HTR-8/SVneo (cell line): Measurements from ENCODE around the gene PDE4B.

Experiments
- DNase-seq: peaks from one replicate; pipeline ENCODE4 v3.0.0; 2011; ENCODE audit warnings: low spot score, mixed read lengths; ENCODE audit not compliant: insufficient read length
- FAIRE-seq: peaks from 2 replicates; lab custom pipeline; 2011; peaks lifted over from hg19 to GRCh38; lab: Jason Lieb, UNC

Gene PDE4B

DNA sequence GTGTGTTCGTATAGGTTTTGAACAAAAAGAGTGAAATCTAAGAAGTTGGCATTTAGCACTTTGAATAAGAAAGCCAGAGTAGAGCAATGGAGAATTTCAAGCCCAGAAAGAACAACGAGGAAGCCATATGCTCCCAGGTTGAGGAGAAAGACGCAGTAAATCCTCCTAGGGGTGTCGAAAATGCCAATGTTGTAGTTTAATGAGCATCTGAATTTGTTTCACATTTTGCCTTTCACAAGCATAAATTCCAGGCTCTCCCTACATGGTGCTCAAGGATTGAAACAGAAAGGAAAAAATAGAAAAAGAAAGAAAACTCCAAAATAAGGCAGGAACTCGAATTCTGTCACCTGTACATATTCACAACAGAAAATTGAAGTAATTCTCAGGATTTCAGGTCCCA lies 476.5 kb downstream of the PDE4B start:
- no peak for DNase-seq
- no peak for FAIRE-seq

- DNase-seq (no peak), FAIRE-seq (no peak)
These were observed 477.6 kb downstream of the PDE4B start for GRCh38 chr1:66270119-66270812.

- FAIRE-seq, result peak; percentile 72
- DNase-seq, result peak; percentile 71
These were observed 478.7 kb downstream of the PDE4B start for GRCh38 chr1:66271216-66271903.

DNA sequence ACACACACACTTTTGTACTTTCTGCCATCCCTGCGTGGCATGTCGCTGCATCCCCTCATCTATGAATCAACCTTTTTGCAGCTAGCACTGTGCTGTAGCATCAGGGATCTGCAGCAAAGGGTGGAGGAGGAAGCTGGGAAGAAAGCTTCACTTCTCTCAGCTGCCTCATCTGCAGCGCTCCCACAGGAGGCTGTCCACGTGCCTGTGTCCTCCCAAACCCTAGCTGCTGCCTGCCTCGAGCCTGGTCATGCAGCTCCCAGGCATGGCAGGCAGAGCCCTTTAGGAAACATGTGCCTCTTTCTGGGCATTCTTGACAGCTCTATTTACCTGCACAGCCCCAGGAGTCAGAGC lies 479.2 kb downstream of the PDE4B start:
- DNase-seq, result no peak
- peak; percentile 78 for FAIRE-seq

DNA sequence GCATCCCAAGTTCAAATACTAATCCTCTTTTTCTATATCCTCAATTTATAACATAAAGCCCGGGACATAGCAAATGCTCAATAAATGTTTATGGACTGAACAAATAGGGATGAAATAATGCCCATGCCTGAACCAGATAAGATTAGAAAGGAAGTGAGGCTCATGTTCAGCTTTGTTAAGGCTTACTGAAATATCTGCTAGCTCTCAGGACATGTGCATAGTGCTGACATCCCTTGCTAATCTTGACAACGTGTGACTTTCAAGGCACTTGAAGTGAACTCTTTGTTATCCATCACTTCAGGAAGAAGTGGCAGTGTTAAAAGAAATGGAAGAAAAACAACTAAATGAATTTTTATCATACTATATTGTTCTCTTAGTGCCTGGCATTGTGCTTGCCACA lies 481.0 kb downstream of the PDE4B start:
- FAIRE-seq (no peak), DNase-seq (no peak)

- DNase-seq, result no peak
- no peak for FAIRE-seq
These were observed 481.9 kb downstream of the PDE4B start for GRCh38 chr1:66274634-66275033.

GRCh38 chr1:66275083-66275482 lies 482.4 kb downstream of the PDE4B start:
- FAIRE-seq, result no peak
- DNase-seq, result no peak

- DNase-seq (no peak), FAIRE-seq (no peak)
These were observed 482.9 kb downstream of the PDE4B start for GRCh38 chr1:66275601-66276023.

DNA sequence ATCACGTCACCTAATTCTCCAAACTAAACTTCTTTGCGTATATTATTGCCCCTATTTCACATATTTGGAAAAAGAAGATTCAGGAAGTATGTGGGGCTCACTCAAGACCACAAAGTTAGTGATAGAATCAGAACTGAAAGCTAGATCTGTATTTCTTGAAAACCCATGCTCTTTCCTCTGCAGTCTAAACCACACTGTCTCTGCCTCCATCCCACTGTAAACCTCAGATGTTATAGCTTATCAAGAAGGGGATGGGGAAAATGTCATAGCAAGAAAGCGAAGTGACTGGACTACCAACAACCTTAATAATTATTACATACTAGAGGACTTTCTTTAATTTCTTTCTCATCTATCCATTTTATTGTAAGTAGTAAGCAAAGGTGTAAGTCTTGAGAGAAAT lies 483.5 kb downstream of the PDE4B start:
- DNase-seq (no peak), FAIRE-seq (no peak)

DNA sequence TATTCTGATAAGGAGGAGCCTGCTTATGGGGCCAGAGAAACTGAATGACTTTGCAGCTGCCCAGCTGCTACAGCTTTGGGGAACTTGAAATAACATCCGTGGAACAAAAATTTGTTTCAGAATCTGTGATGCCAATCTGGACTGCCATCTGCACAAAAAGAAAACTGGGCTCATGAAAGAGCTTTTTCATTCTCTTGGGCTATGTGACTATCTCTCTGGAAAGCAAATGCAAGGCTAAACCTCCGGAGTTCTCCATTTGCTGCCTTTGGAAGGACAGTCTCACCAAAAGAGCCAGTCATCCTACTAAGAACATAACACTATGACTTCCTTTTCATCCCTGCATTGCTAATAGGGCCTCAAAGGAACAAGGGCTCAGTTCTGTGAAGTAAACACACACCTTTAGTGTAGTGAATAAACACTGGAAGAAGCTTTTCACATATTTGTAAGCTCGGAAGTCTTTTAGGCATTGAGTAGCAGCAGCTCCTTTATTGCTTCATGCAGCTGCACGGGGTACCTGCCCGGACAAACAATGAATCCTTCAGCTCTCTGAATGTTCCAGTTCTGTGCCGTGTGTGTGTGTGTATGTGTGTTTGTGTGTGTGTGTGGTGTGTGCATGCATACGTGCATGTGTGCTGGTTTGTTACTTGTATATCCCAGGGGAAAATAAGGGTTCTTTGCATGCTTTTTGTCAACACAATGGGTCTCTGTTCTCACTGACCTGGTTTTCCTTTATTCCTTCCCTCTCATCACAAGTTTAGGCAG lies 485.7 kb downstream of the PDE4B start:
- FAIRE-seq, result no peak
- no peak for DNase-seq

DNA sequence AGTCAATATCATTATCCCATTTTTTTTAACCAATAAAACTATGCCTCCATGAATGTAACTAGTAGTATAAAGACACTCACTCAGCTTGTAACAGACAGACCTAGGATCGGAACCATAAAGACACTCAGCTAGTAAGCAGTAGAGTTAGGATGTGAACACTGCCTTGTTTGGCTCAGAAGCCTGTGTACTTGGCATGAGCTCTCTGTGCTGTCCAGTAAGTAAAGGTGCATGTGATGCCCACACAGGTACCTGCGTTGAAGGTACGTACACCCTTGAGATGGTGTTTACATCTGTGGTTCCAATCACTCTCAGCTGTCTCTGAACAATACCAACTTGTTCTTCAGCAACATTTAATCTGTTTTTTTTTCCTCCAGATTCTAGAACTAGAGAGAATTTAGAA lies 489.1 kb downstream of the PDE4B start:
- no peak for FAIRE-seq
- DNase-seq, result no peak

DNA sequence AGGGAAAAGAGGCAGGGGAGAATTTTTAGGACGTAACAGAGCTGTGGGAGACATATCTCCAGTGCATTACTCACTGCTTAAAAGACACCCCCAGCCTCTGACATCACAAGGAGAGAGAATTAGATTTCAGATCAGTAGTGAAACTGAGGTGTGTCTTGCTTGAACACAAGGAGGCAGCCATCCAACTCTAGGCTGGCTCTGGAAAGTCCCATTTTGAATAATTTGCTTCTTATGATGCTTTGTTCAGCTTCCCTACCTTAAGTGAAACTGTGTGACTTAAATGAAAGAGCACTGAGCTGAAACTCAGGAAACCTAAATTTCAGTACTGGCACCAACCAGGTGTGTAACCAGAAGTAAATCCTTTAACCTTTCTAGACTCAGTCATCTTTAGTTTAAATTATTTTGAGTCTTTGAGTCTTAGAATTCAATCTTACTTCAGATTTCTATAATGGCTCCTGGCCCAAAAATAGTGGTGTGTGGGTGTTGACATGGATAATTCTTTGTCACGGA lies 489.7 kb downstream of the PDE4B start:
- peak; percentile 14 for DNase-seq
- no peak for FAIRE-seq

DNA sequence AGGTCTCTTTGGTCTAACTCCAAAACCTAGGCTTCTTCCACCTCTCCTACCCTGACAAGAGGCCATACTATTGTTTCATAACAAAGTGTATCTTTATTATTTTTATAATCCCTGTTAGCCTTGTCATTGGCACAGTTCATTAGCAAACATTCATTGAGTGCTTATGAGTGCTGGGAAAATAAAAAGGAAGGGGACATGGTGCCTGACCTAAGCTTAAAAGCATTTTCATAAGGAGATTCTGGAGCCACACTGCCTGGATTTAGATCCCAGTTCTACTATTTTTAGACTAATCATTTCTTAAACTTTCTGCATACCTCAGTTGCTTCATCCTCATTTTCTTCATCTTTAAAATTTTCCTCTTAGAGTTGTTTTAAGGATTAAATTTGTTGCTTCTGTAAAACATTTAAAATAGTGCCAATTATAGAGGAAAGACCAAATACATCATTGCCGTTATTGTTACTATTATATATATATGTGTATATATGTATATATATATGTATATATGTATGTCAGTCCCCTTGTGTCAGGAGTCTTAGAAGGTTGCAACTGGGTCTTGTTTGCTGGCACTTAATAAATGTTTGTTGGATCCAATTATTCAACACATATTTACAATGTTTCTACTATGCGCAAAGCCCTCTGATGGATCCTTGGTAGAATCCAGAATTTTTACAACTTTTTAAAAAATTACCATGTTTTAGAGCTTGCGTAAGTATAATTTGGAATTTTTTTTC lies 490.4 kb downstream of the PDE4B start:
- DNase-seq (no peak), FAIRE-seq (no peak)

GRCh38 chr1:66283622-66284041 lies 490.9 kb downstream of the PDE4B start:
- FAIRE-seq, result no peak
- no peak for DNase-seq

DNA sequence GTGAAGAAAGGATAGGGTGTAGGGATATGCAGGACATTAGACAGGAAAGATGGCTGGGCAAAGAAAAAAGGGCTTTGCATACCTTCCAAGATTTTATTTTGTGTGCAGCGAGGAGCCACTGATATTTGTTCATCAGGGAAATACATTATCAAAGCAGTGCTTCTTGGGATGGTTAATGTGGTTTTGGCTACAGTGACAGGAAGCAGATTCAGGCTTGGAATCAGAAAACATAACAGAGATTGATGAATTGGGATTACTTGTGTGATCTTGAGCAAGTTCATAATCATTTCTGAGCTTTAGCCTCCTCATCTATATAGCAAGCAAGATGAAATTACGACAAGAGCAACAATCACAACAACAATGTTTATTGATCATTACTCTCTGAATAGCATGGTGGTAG lies 492.1 kb downstream of the PDE4B start:
- no peak for FAIRE-seq
- DNase-seq, result no peak

DNA sequence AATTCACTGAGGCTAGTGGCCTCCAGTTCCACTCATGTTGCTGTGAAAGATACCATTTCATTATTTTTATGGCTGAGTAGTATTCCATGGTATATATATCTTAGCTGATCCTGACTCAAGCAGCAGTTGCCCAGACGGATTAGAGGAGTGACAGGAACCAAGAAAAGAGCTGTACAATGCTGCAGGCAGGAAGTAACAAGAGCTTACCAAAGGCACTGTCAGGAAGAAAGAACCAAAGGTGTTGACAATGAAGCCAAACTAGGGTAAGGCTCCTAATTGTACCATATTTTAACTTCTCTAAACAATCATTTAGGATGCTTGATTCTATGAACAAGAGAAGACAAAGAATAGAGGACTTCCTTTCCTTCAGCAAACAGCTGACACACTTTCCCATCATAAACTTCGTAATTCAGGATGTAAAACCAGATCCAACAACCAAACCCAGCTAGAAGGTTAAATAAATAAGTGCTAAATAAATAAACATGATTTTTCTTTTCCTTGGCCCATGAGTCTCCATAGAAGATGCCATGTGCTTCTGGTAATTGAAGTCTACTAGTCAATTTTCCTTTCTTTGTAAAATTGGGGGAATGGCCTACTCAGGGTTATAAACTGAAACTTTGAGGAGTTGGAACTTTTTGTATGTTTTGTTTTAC lies 493.0 kb downstream of the PDE4B start:
- DNase-seq (no peak), FAIRE-seq (no peak)

GRCh38 chr1:66286307-66286706 lies 493.6 kb downstream of the PDE4B start:
- no peak for FAIRE-seq
- DNase-seq, result no peak

- FAIRE-seq, result no peak
- DNase-seq, result no peak
These were observed 495.4 kb downstream of the PDE4B start for GRCh38 chr1:66288048-66288447.

GRCh38 chr1:66290761-66291530 lies 498.3 kb downstream of the PDE4B start:
- no peak for FAIRE-seq
- DNase-seq, result no peak
